ENCODE measurements around the gene ZCCHC9. TPM values are rescaled to one million over a fixed set of nuclear protein-coding genes. Genes with fewer than 3 reads are reported as not detected.

Gene ZCCHC9
- polyA plus RNA-seq, 1 of the 3 experiments (the other 2 are of a cell fraction), result 13.2 TPM

DNA sequence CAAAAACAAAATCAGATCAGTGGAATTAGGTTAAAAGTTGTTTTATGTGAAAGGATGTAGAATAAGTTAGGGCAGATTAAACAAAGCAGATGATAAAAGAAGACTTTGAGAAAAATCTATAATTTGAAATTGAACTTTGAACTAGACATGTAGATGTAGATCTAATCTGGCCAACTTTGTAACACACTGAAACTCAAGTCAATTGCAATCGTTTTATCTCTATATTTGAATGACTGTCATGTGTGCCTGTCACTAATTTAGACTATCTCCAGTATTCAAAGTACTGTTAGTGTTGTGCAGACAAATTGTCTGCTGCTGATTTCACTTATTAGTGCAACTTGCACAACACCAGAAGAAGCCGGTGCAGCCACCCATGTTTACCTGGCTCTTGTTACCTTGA, 52.7 kb downstream of the ZCCHC9 start:
- CTCF ChIA-PET, result no interaction called here

GRCh38 chr5:81355291-81356251, 54.2 kb downstream of the ZCCHC9 start:
- no peak overlapping the region for H3K4me3 ChIP-seq (ENCODE audit: low read depth in 2 of 2, low read length in 1 of 2)
- no peaks in the 10 kb centered on the region for H3K27me3 ChIP-seq (ENCODE audit: insufficient read depth)
- H3K9me3 ChIP-seq, result no peaks in the 10 kb centered on the region
- no peak for TF ChIP-seq SMC3 (IDR thresholded peaks at IDR 0.05; ENCODE audit: low read depth, low read length)
- TF ChIP-seq CHD2 (IDR thresholded peaks at IDR 0.05; ENCODE audit: low read length, partially characterized antibody), result no peak
- TF ChIP-seq SIN3A (IDR thresholded peaks at IDR 0.05; ENCODE audit: borderline replicate concordance, low read depth, low read length), result no peak
- TF ChIP-seq TEAD4 (IDR thresholded peaks at IDR 0.05; ENCODE audit: borderline replicate concordance, insufficient read depth), result no peak
- no peak for TF ChIP-seq USF2 (IDR thresholded peaks at IDR 0.05; ENCODE audit: borderline replicate concordance, low read depth, low read length)
- TF ChIP-seq MXI1 (IDR thresholded peaks at IDR 0.05; ENCODE audit: low read depth, low read length), result no peak
- no peak for TF ChIP-seq JUND (IDR thresholded peaks at IDR 0.05)
- no peak for TF ChIP-seq MEF2A (IDR thresholded peaks at IDR 0.05; ENCODE audit: borderline replicate concordance, low read depth)
- TF ChIP-seq, protein P1, sequence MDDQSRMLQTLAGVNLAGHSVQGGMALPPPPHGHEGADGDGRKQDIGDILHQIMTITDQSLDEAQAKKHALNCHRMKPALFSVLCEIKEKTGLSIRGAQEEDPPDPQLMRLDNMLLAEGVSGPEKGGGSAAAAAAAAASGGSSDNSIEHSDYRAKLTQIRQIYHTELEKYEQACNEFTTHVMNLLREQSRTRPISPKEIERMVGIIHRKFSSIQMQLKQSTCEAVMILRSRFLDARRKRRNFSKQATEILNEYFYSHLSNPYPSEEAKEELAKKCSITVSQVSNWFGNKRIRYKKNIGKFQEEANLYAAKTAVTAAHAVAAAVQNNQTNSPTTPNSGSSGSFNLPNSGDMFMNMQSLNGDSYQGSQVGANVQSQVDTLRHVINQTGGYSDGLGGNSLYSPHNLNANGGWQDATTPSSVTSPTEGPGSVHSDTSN (IDR thresholded peaks at IDR 0.05), result no peak
- TF ChIP-seq NFIC (IDR thresholded peaks at IDR 0.05; ENCODE audit: borderline replicate concordance), result no peak
- no peak for TF ChIP-seq RAD21 (IDR thresholded peaks at IDR 0.05; ENCODE audit: low read length)
- no peak for TF ChIP-seq MAX (IDR thresholded peaks at IDR 0.05; ENCODE audit: low read depth)
- TF ChIP-seq GATA2 (CRISPR knock-in tag; IDR thresholded peaks at IDR 0.05), result no peak
- TF ChIP-seq, protein P2, sequence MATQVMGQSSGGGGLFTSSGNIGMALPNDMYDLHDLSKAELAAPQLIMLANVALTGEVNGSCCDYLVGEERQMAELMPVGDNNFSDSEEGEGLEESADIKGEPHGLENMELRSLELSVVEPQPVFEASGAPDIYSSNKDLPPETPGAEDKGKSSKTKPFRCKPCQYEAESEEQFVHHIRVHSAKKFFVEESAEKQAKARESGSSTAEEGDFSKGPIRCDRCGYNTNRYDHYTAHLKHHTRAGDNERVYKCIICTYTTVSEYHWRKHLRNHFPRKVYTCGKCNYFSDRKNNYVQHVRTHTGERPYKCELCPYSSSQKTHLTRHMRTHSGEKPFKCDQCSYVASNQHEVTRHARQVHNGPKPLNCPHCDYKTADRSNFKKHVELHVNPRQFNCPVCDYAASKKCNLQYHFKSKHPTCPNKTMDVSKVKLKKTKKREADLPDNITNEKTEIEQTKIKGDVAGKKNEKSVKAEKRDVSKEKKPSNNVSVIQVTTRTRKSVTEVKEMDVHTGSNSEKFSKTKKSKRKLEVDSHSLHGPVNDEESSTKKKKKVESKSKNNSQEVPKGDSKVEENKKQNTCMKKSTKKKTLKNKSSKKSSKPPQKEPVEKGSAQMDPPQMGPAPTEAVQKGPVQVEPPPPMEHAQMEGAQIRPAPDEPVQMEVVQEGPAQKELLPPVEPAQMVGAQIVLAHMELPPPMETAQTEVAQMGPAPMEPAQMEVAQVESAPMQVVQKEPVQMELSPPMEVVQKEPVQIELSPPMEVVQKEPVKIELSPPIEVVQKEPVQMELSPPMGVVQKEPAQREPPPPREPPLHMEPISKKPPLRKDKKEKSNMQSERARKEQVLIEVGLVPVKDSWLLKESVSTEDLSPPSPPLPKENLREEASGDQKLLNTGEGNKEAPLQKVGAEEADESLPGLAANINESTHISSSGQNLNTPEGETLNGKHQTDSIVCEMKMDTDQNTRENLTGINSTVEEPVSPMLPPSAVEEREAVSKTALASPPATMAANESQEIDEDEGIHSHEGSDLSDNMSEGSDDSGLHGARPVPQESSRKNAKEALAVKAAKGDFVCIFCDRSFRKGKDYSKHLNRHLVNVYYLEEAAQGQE (IDR thresholded peaks at IDR 0.05; ENCODE audit: low read depth, low read length), result no peak
- CTCF ChIA-PET, result interaction anchor here (0.5 kb wide), 1 partner anchor 96 kb away, joined by 3 read pairs; no protein-coding TSS in a partner anchor
- peaks cover 0 to 2% of the 10 kb centered on the region in 2 experiments; a peak in 1 of 4 replicates for H3K4me1 ChIP-seq (ENCODE audit: control insufficient read depth in 1 of 2, insufficient read depth in 2 of 2, low read depth in 1 of 2, low read length in 1 of 2)
- no peak overlapping the region for H2AFZ ChIP-seq (ENCODE audit: low read depth)
- no peak for DNase-seq
- H3K4me2 ChIP-seq, result no peak overlapping the region
- H3K79me2 ChIP-seq (ENCODE audit: insufficient read depth), result no peaks in the 10 kb centered on the region
- no peaks in the 10 kb centered on the region for H3K36me3 ChIP-seq (replicated peaks in 1 of 2; ENCODE audit: control insufficient read depth in 1 of 2, insufficient read depth in 2 of 2, low read length in 1 of 2)
- H3K9ac ChIP-seq, result no peak overlapping the region
- H3K27ac ChIP-seq (ENCODE audit: low read depth in 2 of 2, low read length in 1 of 2), result no peak overlapping the region
- H3F3A ChIP-seq (replicated peaks; ENCODE audit: insufficient read depth), result no peaks in the 10 kb centered on the region
- no peaks in the 10 kb centered on the region for H4K20me1 ChIP-seq (ENCODE audit: insufficient read depth)
- POLR2A ChIA-PET, result no interaction called here
- H3K9me2 ChIP-seq, result no peaks in the 10 kb centered on the region
- 76% methylated on average over 10 of the region's 11 CpGs for WGBS (ENCODE audit: low lambda C conversion rate)

More for the DNA sequence above, 52.7 kb downstream of the ZCCHC9 start:
- peaks cover 0 to 2% of the 10 kb centered on the region in 2 experiments; a peak in 1 of 4 replicates for H3K4me1 ChIP-seq (ENCODE audit: control insufficient read depth in 1 of 2, insufficient read depth in 2 of 2, low read depth in 1 of 2, low read length in 1 of 2)
- no peak for TF ChIP-seq CTCF (IDR thresholded peaks at IDR 0.05)
- DNase-seq, result no peak
- H3K36me3 ChIP-seq (replicated peaks in 1 of 2; ENCODE audit: control insufficient read depth in 1 of 2, insufficient read depth in 2 of 2, low read length in 1 of 2), result no peaks in the 10 kb centered on the region
- no peak overlapping the region for H3K9ac ChIP-seq
- no peaks in the 10 kb centered on the region for H3F3A ChIP-seq (replicated peaks; ENCODE audit: insufficient read depth)
- 34% methylated on average over 2 of the region's 2 CpGs for WGBS (ENCODE audit: low lambda C conversion rate)
- no peak overlapping the region for H3K4me2 ChIP-seq
- H2AFZ ChIP-seq (ENCODE audit: low read depth), result no peak overlapping the region
- no peak overlapping the region for H3K27ac ChIP-seq (ENCODE audit: low read depth in 2 of 2, low read length in 1 of 2)
- H3K27me3 ChIP-seq (ENCODE audit: insufficient read depth), result no peaks in the 10 kb centered on the region
- H3K9me2 ChIP-seq, result no peaks in the 10 kb centered on the region
- H3K9me3 ChIP-seq, result no peaks in the 10 kb centered on the region
- no peaks in the 10 kb centered on the region for H4K20me1 ChIP-seq (ENCODE audit: insufficient read depth)
- POLR2A ChIA-PET, result no interaction called here
- no peak overlapping the region for H3K4me3 ChIP-seq (ENCODE audit: low read depth in 2 of 2, low read length in 1 of 2)
- H3K79me2 ChIP-seq (ENCODE audit: insufficient read depth), result no peaks in the 10 kb centered on the region
